GM18507 (cell line): ENCODE measurements around the gene ZNF385C.

ENCODE experiments used
- DNase-seq: peaks from one replicate; pipeline ENCODE4 v3.0.0; 2011; ENCODE audit warnings: low read depth; ENCODE audit not compliant: insufficient read length; ENCODE audit errors: extremely low spot score
- FAIRE-seq: peaks from 2 replicates; lab custom pipeline; 2011; peaks lifted over from hg19 to GRCh38; lab: Jason Lieb, UNC

The ZNF385C gene

DNA sequence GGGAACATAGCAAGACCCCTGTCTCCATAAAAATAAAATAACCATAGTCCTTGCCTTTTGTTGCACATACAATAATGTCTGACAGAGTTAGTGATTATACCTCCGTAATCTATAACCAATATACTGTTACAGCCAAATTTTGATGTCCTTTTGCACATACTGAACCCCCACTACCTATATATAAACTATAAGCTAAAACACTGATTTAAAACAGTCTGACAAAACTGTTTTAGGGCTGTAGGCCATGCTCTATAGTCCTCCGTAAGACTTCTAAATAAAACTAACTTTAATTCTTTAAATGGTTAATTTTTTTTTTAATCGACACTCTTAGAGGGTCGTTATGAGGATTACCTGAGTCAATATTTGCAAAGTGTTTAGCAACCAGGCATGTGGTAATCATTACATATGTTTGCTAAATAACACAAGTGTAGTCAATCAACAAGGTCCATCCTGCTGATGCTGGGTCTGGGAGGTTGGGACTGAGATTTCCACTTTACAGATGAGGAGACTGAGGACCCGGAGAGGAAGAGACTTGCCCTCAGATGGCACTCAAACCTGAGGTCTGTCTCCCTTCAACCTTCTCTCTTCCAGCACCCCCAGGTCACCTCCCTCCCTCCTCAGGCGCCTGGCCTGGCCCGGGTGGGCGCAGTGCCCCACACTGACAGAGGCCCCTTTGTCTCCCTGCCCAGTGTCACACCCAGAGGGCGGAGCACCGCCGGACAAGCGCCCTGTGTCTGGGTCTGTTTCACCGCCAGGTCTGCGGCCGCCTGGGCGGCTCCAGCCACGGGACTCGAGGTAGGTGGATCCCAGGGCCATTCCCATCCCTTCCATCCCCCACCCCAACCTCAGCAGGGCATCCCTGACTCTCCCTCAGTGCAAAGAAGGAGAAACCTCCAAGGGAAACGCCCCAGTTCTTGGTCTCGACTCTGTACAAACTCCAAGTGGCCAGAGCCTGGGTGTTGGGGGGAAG lies 10.3 kb downstream of the ZNF385C start:
- no peak for FAIRE-seq
- no peak for DNase-seq

DNA sequence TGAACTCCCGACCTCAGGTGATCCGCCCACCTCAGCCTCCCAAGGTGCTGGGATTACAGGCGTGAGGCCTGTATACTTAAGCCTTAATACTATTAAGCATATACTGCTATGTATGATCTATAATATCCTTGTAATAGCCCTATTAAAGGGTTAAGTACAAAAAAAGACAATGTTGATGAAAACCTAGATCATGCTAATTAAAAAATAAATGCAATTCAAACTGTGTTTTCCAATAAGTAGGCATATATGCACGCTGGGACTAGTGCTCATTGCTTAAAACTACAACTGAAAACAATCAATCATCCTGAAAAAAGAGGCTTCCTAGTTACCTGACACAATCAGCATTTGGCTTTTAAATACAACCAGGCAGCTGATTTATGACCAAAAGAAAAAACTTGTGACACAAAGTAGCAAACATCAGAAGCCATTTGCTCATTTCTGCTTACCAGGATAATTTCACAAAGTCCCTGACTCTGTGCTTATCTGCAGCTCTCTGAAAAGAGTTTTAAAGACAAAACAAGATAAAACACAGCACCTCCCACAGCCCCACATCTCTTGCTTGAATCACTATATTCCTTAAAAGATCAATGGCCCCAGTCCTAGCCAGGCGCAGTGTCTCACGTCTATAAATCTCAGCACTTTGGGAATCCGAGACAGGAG lies 11.1 kb downstream of the ZNF385C start:
- no peak for DNase-seq
- FAIRE-seq: no peak

DNA sequence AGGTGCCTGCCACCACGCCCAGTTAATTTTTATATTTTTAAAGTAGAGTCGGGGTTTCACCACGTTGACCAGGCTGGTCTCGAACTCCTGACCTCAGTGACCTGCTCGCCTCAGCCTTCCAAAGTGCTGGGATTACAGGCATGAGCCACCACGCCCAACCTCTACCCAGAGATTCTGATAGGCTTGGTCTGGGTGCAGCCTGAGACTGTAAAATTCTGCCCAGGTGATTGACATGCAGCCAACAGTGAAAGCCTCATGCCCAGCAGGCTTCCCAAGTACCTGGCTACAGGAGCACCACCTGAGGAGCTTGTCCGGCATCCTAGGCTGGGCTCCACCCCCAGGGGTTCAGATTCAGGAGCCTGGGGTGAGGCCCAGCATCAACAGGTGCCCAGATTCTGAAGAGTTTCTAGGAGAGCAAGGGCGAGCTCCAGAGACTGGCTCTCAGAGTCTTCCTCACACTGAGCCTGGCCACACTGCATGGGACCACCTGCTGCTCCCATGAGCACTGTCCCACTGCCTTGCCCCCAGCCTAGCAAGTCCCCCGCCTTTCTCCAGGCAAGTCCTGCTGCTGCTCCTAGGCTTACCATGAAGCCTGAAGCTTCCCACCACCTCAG lies 16.6 kb downstream of the ZNF385C start:
- no peak for DNase-seq
- no peak for FAIRE-seq

DNA sequence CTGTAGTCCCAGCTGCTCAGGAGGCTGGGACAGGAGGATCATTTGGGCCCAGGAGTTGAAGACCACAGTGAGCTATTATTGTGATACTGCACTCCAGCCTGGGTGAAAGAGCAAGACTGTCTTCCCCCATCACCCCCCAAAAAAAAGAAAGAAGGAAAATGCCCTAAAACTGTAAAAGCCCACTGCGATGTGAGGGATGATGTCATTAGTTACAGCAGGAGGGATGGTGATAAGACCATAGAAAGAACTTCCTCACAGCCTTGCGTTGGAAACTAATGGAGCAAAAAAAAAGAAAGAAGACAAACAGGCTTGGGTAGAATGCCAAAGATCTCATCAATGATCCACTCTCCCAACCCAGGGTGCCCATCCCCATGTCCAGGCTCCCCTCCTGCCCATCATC lies 18.7 kb downstream of the ZNF385C start:
- FAIRE-seq: no peak
- no peak for DNase-seq

DNA sequence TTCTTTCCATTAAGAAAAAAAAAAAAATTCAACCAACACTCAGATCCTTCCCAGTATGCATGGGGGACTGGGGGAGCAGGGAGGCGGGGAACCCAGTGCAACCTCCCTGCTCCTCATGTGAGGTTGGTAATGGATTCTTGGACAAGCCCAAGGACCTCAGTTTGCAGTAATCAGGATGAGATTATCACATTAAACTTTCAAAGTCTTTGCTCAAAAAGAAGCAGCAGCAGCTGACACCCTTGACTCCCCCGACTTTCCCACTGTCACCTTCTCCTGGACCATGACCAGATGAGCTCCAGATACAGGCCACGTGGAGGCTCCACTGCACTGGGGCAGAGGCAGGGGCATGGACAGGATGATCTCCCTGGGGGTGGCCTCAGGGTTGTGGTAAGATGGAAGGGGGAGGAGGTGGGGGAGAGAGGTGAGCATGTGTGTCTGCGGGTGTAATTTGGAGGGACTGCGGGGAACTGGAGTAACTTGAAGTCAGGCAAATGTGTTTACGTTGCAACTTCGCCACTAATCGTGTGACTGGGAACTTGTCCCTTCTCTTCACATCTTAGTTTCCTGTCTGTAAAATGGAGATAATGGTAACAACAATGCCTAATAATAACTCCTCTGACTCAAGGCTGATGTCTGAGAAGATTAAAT lies 19.8 kb downstream of the ZNF385C start:
- FAIRE-seq (no peak), DNase-seq (no peak)

DNA sequence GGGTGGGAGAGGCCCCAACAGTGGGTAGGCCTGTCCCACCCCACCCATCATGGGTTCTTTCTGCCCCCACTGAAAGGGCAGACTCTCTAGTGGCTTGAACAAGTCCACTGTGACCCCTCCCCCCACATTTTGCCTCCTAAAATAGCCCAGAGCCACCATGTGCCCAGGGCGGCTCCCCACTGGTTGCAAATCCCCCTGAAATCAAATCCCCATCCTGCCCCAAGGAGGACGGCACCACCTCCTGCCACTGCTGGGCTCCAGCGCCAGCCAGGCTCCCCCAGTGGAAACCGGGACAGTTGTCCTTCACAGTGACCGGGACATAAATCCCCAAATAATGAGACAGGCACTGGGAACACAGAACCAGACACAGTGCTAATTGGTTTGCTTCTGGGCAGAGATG lies 20.5 kb downstream of the ZNF385C start:
- FAIRE-seq (no peak), DNase-seq (no peak)

DNA sequence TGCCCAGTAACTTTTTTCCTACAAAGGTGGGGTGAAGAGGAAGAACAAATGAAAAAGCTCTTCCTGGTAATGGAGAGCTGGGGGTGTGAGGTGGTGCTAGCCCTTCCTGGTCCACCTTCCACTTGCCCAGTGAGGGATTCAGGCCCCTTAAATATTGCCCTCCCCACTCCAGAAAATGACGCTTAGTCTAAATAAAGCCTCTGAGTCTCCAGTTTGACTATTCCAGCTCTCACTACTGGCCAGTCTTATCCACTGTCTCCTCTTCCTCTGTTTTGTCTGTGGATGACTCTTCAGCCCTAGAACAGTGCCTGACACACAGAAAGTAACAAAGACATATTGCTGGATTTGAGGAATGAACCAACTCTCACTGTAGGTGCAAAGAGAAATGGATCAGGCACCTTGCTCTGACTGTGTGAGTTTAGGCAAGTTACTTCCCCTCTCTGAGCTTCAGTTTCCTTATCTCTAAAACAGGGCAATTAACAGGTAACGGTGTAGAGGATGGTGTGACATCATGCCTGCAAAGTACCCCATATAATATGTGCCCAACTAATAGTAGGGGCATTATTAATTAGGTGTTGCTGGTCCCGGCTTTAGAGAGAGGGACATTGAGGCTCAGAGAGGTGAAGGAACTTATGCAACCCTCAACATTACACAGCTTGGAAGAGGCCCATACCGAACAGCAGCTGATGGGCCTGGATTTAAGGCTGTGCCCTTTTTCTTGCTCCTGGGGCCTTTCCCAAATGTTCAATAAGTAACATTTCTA lies 21.3 kb downstream of the ZNF385C start:
- DNase-seq: no peak
- no peak for FAIRE-seq

DNA sequence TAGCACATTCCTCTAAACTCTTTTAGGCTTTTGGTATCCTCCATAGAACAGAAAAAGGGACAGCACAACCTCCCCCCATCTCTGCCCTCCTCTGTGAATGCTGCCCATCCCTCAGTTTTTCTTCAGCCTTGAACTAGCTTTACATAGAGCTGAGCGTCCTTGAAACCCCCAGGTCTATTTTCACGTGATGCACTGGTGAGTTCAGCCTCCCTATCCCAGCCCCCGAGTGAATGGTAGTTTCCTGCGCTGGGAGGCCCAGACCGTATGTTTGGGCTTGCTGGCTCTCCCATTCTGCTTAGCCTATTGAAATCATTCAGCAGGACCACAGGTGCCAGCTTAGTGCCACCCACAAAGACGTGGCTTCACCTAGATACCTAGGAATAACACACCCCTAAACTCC lies 22.5 kb downstream of the ZNF385C start:
- no peak for DNase-seq
- no peak for FAIRE-seq

DNA sequence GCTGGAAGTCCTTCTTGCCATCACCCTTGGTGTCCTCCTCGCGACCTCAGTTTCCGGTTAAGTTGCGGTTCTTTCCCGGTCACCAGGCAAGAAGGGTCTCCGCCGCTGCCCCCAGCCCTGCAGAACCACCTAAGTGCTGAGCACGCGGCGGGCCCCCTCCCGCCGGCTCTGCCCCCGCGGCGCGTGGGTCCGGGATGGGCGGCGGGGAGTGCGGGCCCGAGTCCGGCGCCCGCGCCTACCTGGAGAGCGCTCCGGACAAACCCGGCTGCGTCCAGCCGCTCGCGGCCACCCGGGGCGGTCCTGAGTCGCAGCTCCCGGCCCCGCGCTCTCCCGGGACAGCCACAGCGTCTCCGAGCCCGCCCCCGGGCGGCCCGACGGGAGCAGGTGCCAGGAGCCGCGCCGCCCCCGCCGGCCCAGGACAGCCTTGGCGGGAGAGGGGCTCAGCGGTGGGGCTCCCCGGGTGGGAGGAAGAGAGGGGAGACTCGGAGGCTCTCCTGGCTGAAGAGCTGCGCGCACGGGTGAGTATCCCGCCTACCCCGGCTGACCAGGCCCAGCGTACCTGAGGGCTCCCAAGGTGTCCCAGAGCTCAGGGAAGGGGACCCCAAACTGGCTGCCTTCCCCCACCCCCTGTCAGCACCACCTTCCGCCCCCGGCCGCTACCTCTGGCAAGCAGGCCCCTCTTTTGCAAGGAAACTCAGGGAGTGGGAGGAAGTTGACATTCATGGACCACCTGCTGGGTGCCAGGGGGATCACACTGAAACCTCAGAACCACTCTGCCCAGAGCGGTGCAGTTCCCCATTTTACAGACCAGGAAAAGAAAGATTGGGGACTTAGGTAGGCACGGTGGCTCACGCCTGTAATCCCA lies 25.7 kb downstream of the ZNF385C start:
- FAIRE-seq (no peak), DNase-seq (no peak)

DNA sequence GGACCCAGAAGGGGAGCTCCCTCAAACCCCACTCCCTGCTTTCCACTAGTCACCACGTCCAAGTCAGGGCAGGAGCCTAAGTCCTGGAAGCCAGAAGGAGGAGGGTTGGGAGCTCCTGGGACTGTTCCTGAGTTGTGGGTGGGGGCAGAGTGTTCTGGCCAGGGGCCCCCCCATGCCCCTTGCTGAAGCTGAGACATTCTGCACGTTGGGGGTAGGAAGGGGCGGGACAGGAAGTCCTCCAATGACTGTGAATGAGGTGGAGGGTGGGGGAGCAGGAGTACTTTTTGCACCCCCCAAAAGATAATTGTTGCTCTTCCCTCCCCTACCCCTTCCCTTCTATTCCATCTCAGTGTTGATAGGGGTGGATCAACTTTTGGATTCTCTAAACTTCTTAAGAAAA lies 26.5 kb downstream of the ZNF385C start:
- no peak for FAIRE-seq
- no peak for DNase-seq

DNA sequence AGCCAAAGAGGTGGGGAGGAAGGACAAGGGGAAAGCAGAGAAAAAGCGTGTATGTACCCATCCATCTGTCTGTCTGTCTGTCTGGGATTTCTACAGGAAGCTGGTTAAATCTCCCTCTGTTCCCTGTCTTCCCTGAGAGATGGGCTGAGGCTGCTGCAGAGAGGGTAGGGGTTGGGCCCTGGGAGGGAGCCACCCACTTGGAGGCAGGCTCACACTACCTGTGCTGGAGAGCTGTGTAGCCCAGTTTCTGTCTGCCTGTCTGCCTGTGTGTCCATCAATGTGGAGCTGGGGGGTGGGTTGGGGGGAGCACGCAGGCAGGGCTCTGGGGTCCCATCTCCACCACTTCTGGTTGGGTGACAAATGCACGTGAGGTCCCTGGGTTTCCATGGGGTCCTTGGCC lies 29.3 kb downstream of the ZNF385C start:
- DNase-seq: no peak
- FAIRE-seq: no peak

DNA sequence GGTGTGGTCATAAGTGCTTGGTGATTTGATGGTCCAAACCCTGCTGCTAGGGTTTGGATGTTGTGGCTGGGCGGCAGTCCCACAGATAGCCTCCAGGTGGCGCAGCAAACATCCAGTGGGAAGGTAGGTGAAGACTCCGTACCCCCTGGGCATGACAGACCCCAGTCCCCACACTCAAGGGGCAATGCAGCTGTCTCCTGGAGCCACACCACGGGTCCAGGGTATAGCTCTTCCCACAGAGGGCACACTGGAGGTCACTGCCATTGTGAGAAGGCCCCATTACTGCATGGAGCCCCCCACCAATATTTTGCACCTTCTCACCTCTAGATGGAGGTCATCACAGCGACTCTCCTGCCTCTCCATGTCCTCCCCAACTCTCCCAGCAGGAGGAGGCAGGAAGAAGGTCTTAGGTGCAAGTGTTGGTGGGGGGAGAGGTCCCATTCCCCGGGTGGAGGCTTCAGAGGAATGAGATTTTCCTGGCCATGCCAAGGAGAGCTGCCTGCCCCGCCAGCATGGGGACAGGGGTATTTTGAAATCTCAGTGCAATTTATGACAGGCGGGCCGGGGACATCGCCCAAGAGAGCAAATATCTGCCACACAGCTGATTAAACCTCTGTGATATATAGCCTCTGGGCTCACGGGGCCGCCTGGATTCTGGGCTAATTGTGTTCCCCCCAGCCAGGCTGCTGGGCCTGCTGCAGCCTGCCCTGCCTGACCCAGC lies 30.7 kb downstream of the ZNF385C start:
- DNase-seq (peak; percentile 37), FAIRE-seq (peak; percentile 68)

DNA sequence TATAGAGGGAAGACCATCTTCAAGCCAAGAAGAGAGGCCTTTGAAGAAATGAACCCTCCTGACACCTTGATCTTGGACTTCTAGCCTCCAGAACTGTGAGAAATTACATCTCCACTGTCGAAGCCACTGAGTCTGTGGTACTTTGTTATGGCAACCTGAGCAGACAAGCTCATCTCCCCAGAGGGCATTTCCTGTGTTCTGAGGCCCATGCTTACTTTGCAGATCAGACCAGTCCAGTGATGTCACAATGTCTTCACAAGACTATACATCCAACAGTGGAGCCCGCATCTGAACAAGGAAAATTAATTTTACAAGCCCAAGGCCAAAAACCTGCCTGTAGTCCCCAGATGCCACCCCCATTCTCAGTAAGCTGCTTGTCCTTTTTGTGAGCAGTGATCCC lies 33.1 kb downstream of the ZNF385C start:
- DNase-seq (no peak), FAIRE-seq (no peak)

DNA sequence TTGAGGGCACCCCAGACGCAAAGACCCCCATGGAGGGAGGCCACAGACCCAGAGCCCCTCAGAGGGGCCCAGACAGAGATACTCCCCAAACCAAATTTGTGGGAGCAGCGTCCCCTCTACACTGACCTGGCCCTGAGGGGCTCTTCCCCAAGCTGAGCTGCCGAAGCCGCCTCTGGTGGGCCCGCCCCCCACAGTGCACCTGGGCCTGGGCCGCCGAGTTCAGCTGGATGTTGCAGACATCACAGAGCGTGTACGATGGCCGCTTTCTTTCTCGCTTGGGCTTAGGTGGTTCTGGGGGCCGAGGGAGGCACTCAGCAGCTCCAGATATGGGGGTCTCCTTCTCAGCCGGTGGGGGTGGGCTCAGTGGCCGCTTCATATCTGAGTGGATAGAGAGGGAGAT lies 35.6 kb downstream of the ZNF385C start:
- FAIRE-seq: no peak
- DNase-seq: no peak

DNA sequence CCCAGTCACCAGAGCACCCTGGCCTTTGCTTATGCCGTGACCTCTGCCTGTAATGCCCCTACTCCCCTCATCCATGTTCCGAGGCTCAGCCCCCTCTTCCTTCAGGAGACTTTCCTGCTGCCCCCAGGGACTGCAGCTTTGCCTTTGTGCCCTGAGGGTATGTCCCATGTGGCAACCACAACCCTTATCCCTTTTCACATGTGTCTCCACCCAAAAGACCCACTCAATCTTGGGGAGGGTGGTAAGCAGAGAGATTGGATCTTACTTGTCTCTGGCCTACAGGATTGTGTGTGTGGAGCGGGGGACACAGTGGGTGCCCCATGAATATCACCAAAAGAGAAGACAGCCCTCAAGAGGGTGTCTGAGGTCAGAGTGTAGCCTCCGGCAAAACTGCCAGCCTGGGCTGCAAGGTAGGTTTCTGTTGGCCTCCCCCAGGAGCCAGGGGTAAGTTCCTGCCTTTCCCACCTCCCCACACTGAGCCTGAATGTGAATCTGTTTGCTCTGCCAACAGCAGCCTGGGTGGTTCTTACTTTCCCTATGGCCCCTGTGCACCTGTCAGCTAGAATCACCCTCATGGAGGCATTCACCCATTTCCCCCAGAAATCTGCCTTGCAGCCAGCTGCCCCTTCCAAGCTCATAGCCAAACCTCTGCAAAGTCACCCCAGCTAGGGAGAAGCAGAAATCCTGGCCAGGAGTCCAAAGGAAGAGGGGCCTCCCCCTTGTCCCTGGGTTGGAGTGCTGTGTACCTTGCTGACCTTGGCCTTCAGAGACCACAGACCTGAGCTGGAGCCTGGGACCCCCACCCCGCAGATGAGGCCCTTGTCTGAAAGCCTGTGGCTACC lies 36.4 kb downstream of the ZNF385C start:
- FAIRE-seq (no peak), DNase-seq (no peak)

DNA sequence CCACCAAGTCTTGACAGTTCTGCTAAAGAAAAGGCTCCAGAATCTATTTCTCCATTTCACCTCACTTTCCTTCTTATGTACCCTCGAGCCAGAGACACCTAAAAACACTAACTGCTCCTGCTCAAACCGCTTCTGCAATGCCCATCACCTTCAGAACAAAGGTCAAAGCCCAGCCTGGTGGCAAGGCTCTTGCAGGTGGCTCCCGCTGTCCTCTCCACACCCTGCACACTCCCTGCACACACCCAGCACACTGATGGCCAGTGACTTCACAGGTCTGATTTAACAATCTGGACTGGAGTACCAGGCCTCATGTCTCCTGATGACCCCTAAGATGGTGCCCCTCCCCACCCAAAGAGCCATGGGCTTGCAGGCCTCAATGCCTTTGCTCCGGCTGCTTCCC lies 38.0 kb downstream of the ZNF385C start:
- DNase-seq (no peak), FAIRE-seq (no peak)

DNA sequence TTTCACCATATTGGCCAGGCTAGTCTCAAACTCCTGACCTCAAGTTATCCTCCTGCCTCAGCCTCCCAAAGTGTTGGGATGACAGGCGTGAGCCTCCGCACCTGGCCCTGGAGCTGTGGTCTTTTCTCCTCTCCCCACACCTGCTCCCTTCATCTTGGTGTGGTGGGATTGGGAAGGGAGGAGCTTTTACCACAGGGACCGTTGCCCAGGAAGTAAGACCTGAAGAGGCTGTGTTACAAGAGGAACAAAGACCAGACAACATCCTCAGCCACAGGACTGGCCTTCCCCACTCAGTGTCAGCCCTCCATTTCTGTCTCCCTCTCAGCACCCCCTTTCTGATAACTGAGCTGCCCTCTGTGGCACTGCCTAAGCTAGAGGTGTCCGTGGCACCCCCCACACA lies 38.5 kb downstream of the ZNF385C start:
- no peak for DNase-seq
- no peak for FAIRE-seq
